ENCODE measurements around the gene GNAQ.

- no peak for TF ChIP-seq CTCF (IDR thresholded peaks at IDR 0.05)
- no peak for TF ChIP-seq POLR2A (IDR thresholded peaks at IDR 0.05)
These were observed 27.9 kb downstream of the GNAQ start for GRCh38 chr9:78003730-78004129.
